Heart right ventricle (tissue), 16 donors: Measurements from ENCODE around the gene RPA1. TPM values are rescaled to one million over a fixed set of nuclear protein-coding genes. Genes with fewer than 3 reads are reported as not detected.
A peak's percentile ranks its signal among the peaks of the same experiment; 100 is the strongest.

Source experiments
- ATAC-seq, 8 donors: fragments of 200-7000 bp; cut with Tn5 transposase; one replicate each; pipeline ENCODE4 v1.9.1; 2020; ENCODE audit warnings: mild to moderate bottlenecking in 8 of 8, moderate library complexity in 8 of 8, moderate number of reproducible peaks in 1 of 8
- DNase-seq, 2 donors: peaks; one replicate each; pipeline ENCODE4 v3.0.0-alpha.2; 2020
- H3K27ac ChIP-seq, 10 donors: fragments of 200-600 bp; sonication (generic) in 2 of 10; one replicate each; pipeline versions ENCODE4 v1.5.0 to v1.8.0; 2020 to 2022; ENCODE audit warnings: mild to moderate bottlenecking in 3 of 10
- H3K27me3 ChIP-seq, 7 donors: fragments of 200-600 bp; one replicate each; pipeline ENCODE4 v1.8.0; 2021 to 2022; ENCODE audit warnings: mild to moderate bottlenecking in 2 of 7
- H3K36me3 ChIP-seq, 9 donors: fragments of 200-600 bp; sonication (generic) in 1 of 9; one replicate each; pipeline versions ENCODE4 v1.5.0 to v1.8.0; 2020 to 2022; ENCODE audit warnings: mild to moderate bottlenecking in 2 of 9
- H3K4me1 ChIP-seq, 9 donors: fragments of 200-600 bp; sonication (generic) in 1 of 9; one replicate each; pipeline versions ENCODE4 v1.5.0 to v1.8.0; 2020 to 2022; ENCODE audit warnings: mild to moderate bottlenecking in 4 of 9
- H3K4me3 ChIP-seq, 10 donors: fragments of 200-600 bp; sonication (generic) in 2 of 10; one replicate each; pipeline versions ENCODE4 v1.5.0 to v1.8.0; 2020 to 2022; ENCODE audit warnings: mild to moderate bottlenecking in 7 of 10, moderate library complexity in 2 of 10
- H3K9me3 ChIP-seq, 11 donors: fragments of 200-600 bp in 10 of 11; sonication (generic) in 2 of 11; one replicate each; pipeline versions ENCODE4 v1.5.0 to v1.8.0; 2013 to 2022; ENCODE audit warnings: mild to moderate bottlenecking in 2 of 11, control low read depth in 1 of 11, moderate library complexity in 1 of 11
- WGBS, 2 donors: extraction: QIAGEN DNeasy Blood & Tissue Kit; methylation state at CpG; one replicate each; pipeline ENCODE4 v1.1.7; 2013; ENCODE audit warnings: inconsistent platforms in 1 of 2; 5-methylcytosine and 5-hydroxymethylcytosine counted together
- intact Hi-C, 10 donors: fragments of 100-400 bp; cut with DNase I; formaldehyde crosslinking; loops; one replicate each; pipeline versions ENCODE4 v1.11.1 to v1.14.2; 2022
- long read RNA-seq, 3 donors: library from polyadenylated mRNA; unstranded; transcript quantifications; one replicate each; pipeline ENCODE4 v2.0.0, GENCODE V29; 2020 to 2021
- polyA plus RNA-seq, 2 donors: library from polyadenylated mRNA; stranded (reverse); fragments of 200-250 nt; gene quantifications; one replicate each; pipeline ENCODE4 v1.2.3, GENCODE V29; 2013
- total RNA-seq, 10 donors: library from RNA; stranded (reverse); fragmentation: NEBNext Ultra II Directional in 3 of 10; extraction: Animal tissue kit (Norgen Biotek cat#: 25700) in 3 of 10; gene quantifications; one replicate each; pipeline versions ENCODE4 v1.2.1 to v1.2.4, GENCODE V29; 2021 to 2023
- TF ChIP-seq, protein P1 (sequence below), 9 donors: fragments of 200-600 bp; sonication (generic) in 2 of 9; IDR thresholded peaks; one replicate each; pipeline versions ENCODE4 v1.5.0 to v1.8.0; 2021 to 2022; ENCODE audit warnings: antibody characterized with exemption in 9 of 9, mild to moderate bottlenecking in 5 of 9, moderate library complexity in 1 of 9
- donor health status: Arrhythmogenic right ventricular cardiomyopathy.
- donor health status: ischemic (EF 13 %, LVEDD 7.1; RV severe dilation, severe dysfunction).
- donor health status: healthy with polysubstance abuse.
- donor health status: DM: no; HTN: yes; CAD: no.
- donor health status: DM: no; HTN: no; CAD: no.
- donor health status: ischemic (EF 25% LVEDD 6.9; RV normal size, moderate dysfunction).
- donor health status: ischemic (EF 25% LVEDD 5.7; RV mildly dilated, moderate dysfunction).
- donor health status: healthy.
- donor health status: DM: yes; HTN: yes; CAD: no.
- donor health status: Ischemic cardiomyopathy.
- donor health status: ischemic (EF 35%, LVEDD 5.7; RV mildly dilated, moderate dysfunction).
- donor health status: nonischemic (EF 11% LVEDD 7.7; RV severe dilation, severe dysfunction).
- donor health status: DM: yes; HTN: yes; CAD: no.
- donor health status: PGD.
- donor health status: ischemic (EF 29% LVEDD 5.4; RV normal size, mild dysfunction).
- donor health status: nonischemic (EF 23%, LVEDD 6.1; RV moderate dilation, normal function).

RPA1 gene
- total RNA-seq (10 to 100 TPM; 51.1 to 96.6 (median 75.4) TPM), polyA plus RNA-seq (10 to 100 TPM in 1 of 2 donors, 1 to 10 TPM in 1; 7.2 to 32.3 TPM)
- long read RNA-seq, donor 1, full-length matches to known transcripts = 63 of 69 reads
- long read RNA-seq, donor 1, partial matches to known transcripts = 5 of 69 reads
- long read RNA-seq, donor 1, other reads (novel, unspliced or antisense) = 1 of 69 reads
- long read RNA-seq, donor 2, full-length matches to known transcripts = 105 of 124 reads
- long read RNA-seq, donor 2, partial matches to known transcripts = 12 of 124 reads
- long read RNA-seq, donor 2, other reads (novel, unspliced or antisense) = 7 of 124 reads
- long read RNA-seq, donor 3, full-length matches to known transcripts = 146 of 200 reads
- long read RNA-seq, donor 3, partial matches to known transcripts = 40 of 200 reads
- long read RNA-seq, donor 3, other reads (novel, unspliced or antisense) = 14 of 200 reads

DNA sequence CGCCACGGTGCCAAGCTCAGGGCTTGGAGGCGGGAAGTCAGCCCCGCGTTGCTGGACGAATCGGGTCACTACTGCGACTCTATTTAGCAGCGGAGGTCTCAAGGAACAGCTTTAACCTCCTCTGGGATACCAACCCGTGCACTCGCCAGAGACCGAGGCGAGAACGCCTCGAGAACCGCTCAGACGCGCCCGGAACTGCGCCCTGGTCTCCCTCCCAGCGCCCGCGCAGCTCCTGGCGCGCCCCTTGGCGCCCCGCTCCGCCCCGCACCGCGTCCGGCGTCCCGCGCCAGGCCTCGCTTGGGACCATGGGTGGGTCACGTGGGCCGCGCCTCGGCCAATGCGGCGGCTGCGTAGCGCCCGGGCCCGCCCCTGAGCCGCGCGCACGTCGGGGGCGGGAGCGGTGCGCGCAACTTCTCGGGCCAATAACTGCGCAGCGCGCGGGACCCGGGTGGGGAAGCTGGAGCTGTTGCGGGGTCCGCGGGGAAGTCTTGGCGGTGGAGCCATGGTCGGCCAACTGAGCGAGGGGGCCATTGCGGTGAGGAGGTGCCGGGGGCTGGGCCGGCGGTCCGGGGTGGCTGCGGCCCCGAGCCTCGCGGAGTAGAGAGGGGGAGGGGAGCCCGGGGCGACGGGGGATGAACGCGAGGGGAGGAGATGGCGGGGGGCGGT lies at the start of gene RPA1, which contains the start of gene SMYD4:
Gene RPA1, plus strand, starts transcription at position 414 of the 666 bp plus-strand sequence. Its CDS starts 89 bp downstream, at position 503.
Gene SMYD4, minus strand, starts transcription at position 311 of the 666 bp plus-strand sequence. CDS start 1,908 bp downstream, outside the sequence.
- DNase-seq (peak; percentile 85 to 90), ATAC-seq (peak; percentile 99 to 100 (median 100))
- 0 to 1% methylated on average over 69 to 83 of the region's 83 CpGs for WGBS, 2 donors
- peak within 1 kb of the TSS; percentile 50 to 97 (median 79) for H3K4me3 ChIP-seq
- H3K27me3 ChIP-seq = no peaks in the 10 kb centered on the region
- peak within 1 kb of the TSS; percentile 44 to 91 (median 88) for H3K27ac ChIP-seq
- H3K4me1 ChIP-seq = peaks cover 2 to 43% (median 18%) of the 10 kb centered on the region in 9 donors
- no peaks in the 10 kb centered on the region for H3K9me3 ChIP-seq
- H3K36me3 ChIP-seq = peaks cover 0 to 52% (median 12%) of the 10 kb centered on the region in 9 donors
- intact Hi-C loops = loop anchor here in 1 of 10 donors (2.0 kb wide), 1 partner anchor 43 kb away; no protein-coding TSS in a partner anchor
- TF ChIP-seq, protein P1, sequence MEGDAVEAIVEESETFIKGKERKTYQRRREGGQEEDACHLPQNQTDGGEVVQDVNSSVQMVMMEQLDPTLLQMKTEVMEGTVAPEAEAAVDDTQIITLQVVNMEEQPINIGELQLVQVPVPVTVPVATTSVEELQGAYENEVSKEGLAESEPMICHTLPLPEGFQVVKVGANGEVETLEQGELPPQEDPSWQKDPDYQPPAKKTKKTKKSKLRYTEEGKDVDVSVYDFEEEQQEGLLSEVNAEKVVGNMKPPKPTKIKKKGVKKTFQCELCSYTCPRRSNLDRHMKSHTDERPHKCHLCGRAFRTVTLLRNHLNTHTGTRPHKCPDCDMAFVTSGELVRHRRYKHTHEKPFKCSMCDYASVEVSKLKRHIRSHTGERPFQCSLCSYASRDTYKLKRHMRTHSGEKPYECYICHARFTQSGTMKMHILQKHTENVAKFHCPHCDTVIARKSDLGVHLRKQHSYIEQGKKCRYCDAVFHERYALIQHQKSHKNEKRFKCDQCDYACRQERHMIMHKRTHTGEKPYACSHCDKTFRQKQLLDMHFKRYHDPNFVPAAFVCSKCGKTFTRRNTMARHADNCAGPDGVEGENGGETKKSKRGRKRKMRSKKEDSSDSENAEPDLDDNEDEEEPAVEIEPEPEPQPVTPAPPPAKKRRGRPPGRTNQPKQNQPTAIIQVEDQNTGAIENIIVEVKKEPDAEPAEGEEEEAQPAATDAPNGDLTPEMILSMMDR (IDR thresholded peaks at IDR 0.05) = no peak

GRCh38 chr17:1782171-1782567 lies 47.6 kb upstream of the RPA1 start:
- Histone ChIP-seq H3K27ac (peak overlapping the region; percentile 89 to 95 (median 93)), H3K36me3 (peaks cover 0 to 69% (median 15%) of the 10 kb centered on the region in 9 donors), H3K4me3 (peak overlapping the region in 3 of 10 donors; percentile 2 to 18 (median 17)), H3K4me1 (peaks cover 16 to 83% (median 57%) of the 10 kb centered on the region in 9 donors), H3K9me3 (no peaks in the 10 kb centered on the region), H3K27me3 (no peaks in the 10 kb centered on the region)
- DNase-seq = no peak
- intact Hi-C loops = loop anchor here in 8 of 10 donors (2.0 to 10.0 kb wide), 11 partner anchors 55 to 207 kb away; partner anchors contain the start of genes WDR81 (in 2 of the 8), PRPF8 (in 1 of the 8) and TLCD2 (in 1 of the 8)
- no peak for ATAC-seq
- TF ChIP-seq, protein P1 (IDR thresholded peaks at IDR 0.05) = no peak
- WGBS, 2 donors = 57 to 64% methylated on average over 6 of the region's 6 CpGs

GRCh38 chr17:1783271-1783670 lies 46.5 kb upstream of the RPA1 start:
- peak overlapping the region in 8 of 10 donors; percentile 2 to 27 (median 14) for H3K4me3 ChIP-seq
- H3K9me3 ChIP-seq = no peaks in the 10 kb centered on the region

More at GRCh38 chr17:1783271-1783670, 46.5 kb upstream of the RPA1 start:
- WGBS, 2 donors = 70 to 81% methylated on average over 19 of the region's 19 CpGs
- Histone ChIP-seq H3K36me3 (peaks cover 0 to 58% (median 9%) of the 10 kb centered on the region in 9 donors), H3K27ac (peak overlapping the region; percentile 89 to 95 (median 93)), H3K27me3 (no peaks in the 10 kb centered on the region), H3K4me1 (peaks cover 21 to 94% (median 61%) of the 10 kb centered on the region in 9 donors)
- intact Hi-C loops = loop anchor here in 8 of 10 donors (2.0 to 10.0 kb wide), 11 partner anchors 56 to 208 kb away; partner anchors contain the start of genes WDR81 (in 2 of the 8), PRPF8 (in 1 of the 8) and TLCD2 (in 1 of the 8)
- DNase-seq = peak in 1 of 2 donors; percentile 46
- peak in 6 of 8 donors; percentile 1 to 6 (median 4) for ATAC-seq
- TF ChIP-seq, protein P1 (IDR thresholded peaks at IDR 0.05) = no peak
